NCI-H69 (cell line): ENCODE measurements around the gene NOP53.
"Not testable (repeated sequence)": the region's sequence is repeated elsewhere in the genome, so short reads cannot be mapped to it uniquely, and the experiment has no call there.

Source experiments
- DNase-seq: peaks from one replicate; lab custom pipeline; 2025; lab: John Stamatoyannopoulos, UW

The NOP53 gene

GRCh38 chr19:47754206-47755064 is 9.1 kb downstream of the NOP53 start:
- DNase-seq = no peak

DNA sequence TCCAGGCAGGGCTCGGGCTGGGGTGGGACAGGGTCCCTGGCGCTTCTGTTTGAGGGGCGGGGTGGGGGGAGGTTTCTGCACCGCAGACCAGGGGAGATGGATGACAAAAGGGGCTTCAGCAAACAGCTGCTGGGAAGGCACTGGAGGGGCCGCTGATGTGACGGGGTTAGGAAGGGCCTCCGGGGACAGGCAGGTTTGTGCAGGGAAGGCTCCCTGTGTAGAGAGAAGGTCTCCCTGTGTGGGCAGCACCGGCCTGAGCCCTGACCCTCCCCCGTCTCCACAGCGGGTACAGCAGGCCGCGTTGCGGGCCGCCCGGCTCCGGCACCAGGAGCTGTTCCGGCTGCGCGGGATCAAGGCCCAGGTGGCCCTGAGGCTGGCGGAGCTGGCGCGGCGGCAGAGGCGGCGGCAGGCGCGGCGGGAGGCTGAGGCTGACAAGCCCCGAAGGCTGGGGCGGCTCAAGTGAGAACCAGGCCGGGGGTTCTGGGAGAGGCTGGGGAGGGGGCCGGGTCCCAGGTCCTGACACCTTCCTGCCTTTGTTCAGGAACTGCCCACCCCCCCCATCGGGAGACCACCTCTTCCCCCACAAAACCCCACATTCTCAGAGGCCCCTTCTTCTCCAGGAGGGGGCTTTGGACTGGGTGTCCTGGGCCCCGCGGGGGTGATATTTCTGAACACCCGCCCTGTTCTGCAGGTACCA is 9.9 kb downstream of the NOP53 start:
- no peak for DNase-seq

DNA sequence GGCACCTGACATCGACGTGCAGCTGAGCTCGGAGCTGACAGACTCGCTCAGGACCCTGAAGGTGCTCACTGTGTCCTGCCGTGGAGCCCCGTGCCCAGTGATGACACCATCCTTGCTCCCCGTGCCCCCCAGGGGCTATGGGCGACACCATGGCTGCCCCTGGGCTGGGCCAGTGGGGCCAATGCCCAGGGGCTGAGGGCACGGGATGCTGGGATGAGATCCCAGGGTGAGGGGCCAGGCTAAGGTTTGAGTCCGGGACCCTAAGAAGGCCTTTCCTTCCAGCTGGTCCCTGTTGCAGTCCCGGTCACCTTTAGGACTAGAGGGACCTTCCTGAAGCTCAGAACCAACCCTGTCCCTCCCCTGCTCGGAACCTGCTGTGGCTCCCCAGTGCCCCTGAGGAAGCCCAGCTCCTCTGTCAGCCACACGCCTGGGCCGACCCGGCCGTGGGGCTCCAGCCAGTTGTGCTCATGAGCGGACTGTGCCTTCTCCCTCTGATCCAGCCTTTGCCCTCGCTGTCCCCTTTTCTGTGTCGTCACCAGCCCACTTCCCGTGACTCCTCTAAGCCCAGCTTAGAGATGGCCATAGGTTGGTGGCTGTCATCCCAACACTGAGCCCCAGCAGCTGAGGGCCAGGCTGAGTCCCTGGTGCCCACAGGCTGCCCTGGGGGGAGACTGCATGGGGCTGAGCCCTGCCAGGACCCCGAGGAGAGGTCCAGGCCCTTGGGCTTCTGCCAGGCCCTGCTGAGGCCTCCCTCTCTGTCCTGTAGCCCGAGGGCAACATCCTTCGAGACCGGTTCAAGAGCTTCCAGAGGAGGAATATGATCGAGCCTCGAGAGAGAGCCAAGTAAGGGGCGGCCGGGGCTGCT is 10.6 kb downstream of the NOP53 start:
- DNase-seq = no peak

DNA sequence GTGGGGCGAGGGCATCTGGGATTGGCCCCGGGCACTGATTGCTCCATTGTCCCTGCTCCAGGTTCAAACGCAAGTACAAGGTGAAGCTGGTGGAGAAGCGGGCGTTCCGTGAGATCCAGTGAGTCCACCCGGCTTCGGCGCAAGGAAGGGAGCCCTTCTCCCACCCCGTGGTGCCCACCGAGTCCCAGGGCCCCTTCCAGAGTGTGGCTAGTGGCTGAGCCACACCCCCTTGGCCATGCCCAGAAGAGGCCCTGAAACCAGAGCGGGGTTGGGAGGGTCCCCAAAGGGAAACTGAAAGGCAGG is 11.2 kb downstream of the NOP53 start:
- no peak for DNase-seq

DNA sequence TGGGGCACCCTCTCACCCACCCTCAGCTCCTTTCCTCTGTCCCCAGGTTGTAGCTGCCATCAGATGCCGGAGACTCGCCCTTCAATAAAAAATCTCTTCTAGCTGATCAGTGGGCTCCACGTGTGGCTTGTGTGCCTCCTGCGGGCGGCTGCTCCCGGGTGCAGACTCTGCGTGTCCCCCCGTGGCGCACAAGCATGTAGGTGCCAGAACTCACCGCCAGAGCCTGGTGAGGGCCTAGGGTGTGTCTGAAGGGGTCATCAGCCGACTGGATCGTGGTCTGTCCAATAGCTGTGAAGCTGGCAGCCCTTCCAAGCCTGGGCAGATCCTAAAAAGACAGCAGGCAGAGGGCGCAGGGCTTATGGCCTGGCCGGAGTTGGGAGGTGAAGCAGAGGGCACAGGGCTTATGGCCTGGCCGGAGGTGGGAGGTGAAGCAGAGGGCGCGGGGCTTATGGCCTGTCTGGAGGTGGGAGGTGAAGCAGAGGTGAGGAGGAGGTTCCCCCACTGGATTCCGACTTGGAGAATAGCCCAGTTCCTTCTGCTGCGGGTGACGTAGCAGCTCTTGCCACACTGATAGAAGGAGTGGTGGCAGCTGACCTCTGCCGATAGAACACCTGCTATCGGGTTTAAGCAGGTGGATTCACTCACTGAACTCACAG is 11.7 kb downstream of the NOP53 start:
- DNase-seq = no peak

GRCh38 chr19:47757617-47758442 is 12.5 kb downstream of the NOP53 start:
- DNase-seq = no peak

- DNase-seq = no peak
Measured at GRCh38 chr19:47758443-47758804, 13.1 kb downstream of the NOP53 start.

GRCh38 chr19:47760632-47760999 is 15.3 kb downstream of the NOP53 start:
- no peak for DNase-seq

GRCh38 chr19:47761566-47761965 is 16.2 kb downstream of the NOP53 start:
- no peak for DNase-seq

DNA sequence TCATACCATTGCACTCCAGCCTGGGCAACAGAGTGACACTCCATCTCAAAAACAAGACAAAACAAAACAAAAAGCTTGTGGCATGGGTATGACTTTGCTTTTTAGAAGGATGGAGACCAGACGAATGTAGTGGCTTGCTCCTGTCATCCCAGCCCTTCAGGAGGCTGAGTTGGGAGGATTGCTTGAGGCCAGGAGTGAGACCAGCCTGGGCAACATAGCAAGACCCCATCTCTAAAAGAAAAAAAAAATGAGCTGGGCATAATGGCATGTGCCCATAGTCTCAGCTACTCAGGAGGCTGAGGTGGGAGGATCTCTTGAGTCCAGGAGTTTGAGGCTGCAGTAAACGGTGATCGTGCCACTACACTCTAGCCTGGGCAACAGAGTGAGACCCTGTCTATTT is 16.8 kb downstream of the NOP53 start:
- DNase-seq = no peak

DNA sequence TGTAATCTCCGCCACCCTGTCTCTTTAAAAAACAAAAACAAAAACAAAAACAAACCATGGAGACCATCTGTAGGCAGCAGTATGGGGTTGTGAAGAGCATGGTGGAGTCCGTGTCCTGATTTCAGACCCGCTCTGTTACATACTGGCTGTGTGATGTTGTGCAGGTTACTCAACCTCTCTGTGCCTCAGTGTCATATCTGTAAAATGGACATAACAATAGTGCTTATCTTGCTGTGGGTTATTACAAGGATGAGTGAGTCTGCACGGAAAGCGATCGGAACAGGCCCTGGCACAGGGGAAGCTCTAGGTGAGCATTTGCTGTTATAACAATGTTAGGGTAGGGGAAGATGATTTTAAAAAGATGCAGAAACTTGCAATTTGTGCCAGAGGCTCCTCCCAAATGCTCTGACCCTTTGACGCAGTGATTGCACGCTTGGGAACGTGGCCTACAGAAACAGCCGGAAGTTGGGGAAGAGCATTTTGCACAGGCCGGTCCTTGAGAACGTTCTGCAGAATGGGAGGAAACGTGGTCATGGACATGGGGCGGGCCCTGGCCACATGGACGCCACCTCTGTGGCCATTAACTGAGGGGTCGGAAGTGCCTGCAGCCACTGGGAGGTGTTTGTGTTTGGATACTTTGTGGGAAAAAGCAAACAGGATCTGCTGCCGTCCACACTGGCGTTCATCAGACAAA is 17.4 kb downstream of the NOP53 start:
- no peak for DNase-seq

DNA sequence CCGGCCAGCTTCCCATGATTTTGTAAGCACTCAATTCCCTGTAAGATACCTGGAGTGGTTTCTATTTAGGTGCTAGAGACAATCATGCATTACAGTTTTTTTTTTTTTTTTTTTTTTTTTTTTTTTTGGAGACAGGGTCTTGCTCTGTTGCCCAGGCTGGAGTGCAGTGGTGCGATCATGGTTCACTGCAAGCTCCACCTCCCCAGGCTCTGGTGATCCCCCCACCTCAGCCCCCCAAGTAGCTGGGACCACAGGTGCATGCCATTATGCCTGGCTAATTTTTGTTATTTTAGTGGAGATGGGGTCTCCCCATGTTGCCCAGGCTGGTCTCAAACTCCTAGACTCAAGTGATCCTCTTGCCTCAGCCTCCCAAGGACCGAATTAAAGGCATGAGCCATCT is 19.4 kb downstream of the NOP53 start:
- DNase-seq = not testable (repeated sequence)

DNA sequence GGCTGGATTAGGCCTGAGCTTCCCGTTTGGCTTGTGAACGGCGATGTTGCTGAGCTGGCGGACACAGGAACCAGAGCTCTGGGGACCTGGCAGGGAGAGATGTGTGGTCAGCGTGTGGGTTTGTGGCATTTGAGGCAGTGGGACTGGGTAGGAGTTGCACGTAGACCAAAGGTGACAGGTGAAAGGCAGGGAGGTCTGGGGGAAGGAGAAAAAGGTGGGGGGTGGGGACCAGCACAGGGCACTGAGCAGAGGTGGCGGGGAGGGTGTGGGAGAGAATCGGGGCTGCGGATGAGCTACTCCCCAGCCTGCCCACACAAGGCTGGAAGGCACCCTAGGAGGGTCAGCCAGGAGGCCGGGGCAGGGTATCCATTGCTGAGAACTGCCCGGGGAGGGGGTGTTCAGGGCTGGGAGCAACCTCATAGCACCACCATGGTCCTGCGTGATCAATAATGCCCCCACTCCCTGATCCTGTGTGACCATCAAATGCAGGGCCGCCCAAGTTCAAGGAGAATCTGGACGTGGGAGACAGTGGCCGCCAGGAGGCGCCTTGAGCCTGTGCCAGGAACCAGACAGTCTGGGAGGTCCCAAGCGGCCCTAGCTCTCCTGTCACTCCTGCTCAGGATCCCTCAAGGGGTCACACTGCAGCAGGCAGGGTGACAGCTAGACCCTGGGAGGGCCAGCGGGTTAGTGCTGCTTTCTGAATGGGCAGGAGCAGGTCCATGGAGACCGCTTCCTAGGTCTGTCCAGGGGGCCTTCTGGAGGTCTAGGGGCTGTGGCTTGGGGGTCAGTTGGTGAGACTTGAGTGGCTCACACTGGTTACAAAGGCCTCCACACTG is 20.4 kb downstream of the NOP53 start:
- DNase-seq = peak; percentile 69

DNA sequence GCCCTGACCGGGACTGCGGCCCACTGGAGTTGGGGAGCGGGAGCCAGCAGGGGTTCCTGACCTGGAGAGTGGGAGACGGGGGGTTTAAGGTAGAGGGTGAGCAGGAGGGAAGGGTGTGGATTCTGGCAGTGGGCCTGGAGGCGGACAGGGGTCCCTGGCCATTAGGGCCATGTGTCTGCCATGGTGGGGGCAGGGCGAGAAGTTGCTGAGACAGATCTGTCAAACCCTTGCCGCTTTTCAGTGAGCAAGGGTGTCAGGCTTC is 20.9 kb downstream of the NOP53 start:
- DNase-seq = no peak

DNA sequence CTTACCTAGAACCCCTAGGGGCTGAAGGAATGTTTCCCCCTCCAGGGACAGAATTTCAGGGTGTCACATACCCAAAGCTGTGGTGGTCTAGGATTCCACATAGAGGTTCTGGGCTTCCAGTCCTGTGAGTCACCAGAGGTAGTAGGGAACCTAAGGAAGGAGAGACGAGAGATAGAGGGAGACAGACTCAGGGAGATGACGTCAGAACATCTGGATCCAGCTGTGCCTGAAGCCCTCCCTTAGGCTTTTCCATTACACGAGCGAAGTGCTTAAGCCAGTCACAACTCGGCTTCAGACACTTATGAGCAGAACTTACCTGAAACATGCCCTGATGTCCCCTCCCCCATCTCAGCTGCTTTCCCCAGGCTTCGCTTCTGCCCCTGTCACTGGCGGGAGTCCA is 21.3 kb downstream of the NOP53 start:
- no peak for DNase-seq

DNA sequence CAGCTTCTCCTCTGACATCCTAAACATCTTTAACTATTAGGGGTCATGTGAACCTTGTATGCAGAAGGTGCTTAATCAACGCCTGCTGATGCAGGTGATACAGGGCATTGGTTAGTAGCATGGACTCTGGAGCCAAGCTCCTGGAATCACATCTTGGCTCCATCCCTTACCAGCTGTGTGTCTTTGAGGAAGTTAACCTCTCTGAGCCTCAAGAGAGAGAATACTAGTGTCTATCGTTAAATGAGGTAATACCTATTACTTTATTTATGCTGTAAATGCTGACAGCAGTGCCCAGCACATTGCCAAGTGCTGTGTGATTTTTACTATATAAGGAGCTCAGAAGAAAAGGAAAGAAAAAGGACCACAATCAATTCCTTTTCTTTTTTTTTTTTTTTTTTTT is 22.0 kb downstream of the NOP53 start:
- DNase-seq = no peak

GRCh38 chr19:47768604-47769003 is 23.3 kb downstream of the NOP53 start:
- DNase-seq = no peak

DNA sequence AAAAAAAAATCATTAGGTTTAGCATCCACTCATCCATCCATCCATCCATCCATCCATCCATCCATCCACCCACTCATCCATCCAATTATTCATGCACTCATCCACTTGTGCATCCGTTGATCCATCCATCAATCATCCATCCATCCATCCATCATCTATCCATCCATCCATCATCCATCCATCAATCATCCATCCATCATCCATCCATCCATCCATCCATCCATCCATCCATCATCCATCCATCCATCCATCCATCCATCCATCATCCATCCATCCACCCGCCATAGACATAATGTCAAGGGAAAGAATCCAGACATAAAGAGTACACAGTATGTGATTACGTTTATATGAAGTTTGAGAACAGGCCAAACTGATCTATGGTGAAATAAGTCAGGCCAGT is 24.2 kb downstream of the NOP53 start:
- no peak for DNase-seq

- not testable (repeated sequence) for DNase-seq
Measured at GRCh38 chr19:47771291-47771690, 25.9 kb downstream of the NOP53 start.

DNA sequence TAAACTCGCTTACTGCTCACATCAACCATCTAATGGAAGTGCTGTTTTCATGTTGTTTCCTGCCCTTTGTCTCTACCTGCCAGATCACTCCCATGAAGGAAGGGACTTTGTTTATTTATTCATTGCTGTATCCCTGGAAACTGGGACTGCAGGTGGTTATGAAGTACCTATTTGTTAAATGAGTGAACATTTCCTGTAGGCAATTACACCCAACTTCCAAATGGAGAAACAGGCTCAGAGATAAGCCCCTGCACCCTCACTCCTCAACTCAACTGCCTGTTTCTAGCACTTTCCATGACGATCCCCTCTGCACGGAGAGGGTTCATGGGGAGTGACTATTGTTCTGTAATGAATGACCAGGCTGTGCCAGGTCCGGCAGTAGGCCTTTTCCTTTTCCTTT is 31.2 kb downstream of the NOP53 start:
- DNase-seq = peak; percentile 84
